AG09319 (cell line): ENCODE data around the gene RABEP2.

ENCODE experiments used
- DNase-seq: peaks from one replicate; pipeline ENCODE4 v3.0.0-alpha.2; 2010; ENCODE audit warnings: low read depth; ENCODE audit errors: extremely low read depth
- TF ChIP-seq, protein P1 (sequence below): IDR thresholded peaks from 2 replicates; pipeline ENCODE4 v1.5.1; 2011; ENCODE audit warnings: low read depth, mild to moderate bottlenecking, inconsistent platforms, low read length, moderate library complexity

Gene RABEP2

DNA sequence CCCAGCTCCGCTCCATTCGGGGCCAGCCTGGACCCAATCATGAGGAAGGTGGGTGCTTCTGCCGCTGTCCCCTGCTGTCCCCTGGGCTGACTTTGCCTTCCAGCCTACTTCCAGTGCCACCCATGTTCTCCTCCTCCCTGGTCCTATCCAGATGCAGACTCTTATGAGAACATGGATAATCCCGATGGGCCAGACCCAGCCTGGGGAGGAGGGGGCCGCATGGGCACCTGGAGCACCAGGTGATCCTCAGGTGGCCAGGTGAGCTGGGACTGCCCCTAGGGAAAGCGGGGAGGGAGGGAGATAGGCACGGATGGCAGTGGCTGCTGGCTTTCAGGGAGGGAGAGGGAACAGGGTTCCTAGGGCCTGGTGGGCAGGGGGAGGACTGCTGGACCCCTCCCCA is 13.7 kb upstream of the RABEP2 start:
- TF ChIP-seq, protein P1, sequence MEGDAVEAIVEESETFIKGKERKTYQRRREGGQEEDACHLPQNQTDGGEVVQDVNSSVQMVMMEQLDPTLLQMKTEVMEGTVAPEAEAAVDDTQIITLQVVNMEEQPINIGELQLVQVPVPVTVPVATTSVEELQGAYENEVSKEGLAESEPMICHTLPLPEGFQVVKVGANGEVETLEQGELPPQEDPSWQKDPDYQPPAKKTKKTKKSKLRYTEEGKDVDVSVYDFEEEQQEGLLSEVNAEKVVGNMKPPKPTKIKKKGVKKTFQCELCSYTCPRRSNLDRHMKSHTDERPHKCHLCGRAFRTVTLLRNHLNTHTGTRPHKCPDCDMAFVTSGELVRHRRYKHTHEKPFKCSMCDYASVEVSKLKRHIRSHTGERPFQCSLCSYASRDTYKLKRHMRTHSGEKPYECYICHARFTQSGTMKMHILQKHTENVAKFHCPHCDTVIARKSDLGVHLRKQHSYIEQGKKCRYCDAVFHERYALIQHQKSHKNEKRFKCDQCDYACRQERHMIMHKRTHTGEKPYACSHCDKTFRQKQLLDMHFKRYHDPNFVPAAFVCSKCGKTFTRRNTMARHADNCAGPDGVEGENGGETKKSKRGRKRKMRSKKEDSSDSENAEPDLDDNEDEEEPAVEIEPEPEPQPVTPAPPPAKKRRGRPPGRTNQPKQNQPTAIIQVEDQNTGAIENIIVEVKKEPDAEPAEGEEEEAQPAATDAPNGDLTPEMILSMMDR, result no peak
- no peak for DNase-seq

DNA sequence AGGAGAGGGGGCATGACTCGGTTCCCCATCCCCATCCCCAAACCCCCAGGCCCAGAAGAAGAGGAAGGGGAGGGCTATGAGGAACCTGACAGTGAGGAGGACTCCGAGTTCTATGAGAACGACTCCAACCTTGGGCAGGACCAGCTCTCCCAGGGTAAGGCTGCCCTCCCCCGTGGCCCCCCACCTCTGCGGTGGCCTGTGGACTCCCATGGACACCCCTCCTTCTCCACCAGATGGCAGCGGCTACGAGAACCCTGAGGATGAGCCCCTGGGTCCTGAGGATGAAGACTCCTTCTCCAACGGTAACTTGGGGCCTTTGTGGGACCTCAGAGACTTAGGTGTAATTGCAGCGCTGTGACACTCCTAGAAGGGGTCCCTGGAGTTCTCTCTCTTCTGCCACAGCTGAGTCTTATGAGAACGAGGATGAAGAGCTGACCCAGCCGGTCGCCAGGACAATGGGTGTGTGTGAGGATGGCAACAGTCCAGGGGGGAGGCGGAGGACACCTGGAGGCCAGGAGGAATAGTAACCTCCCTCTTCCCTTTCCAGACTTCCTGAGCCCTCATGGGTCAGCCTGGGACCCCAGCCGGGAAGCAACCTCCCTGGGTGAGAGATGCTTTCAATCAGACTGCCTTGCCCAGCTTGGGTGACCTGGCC is 12.3 kb upstream of the RABEP2 start:
- no peak for DNase-seq
- TF ChIP-seq, protein P1, result no peak

DNA sequence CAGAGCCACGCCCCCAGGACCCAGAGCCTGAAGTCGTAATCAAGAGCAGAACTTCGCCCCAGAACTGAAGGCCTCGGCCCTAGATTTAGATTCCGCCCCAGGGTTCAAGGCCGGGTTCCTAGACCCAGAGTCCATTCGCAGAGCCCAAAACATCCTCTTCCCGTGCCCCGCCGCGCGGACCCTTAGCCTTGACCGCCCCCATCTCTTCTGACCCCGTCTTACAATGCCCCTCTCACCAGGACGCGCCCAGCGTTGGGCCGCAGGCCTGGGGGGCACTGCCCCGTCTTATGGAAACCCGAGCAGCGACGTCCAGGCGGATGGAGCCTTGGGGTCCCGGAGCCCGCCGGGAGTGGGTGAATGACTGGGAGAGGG is 11.7 kb upstream of the RABEP2 start:
- DNase-seq, result no peak
- TF ChIP-seq, protein P1, result no peak

DNA sequence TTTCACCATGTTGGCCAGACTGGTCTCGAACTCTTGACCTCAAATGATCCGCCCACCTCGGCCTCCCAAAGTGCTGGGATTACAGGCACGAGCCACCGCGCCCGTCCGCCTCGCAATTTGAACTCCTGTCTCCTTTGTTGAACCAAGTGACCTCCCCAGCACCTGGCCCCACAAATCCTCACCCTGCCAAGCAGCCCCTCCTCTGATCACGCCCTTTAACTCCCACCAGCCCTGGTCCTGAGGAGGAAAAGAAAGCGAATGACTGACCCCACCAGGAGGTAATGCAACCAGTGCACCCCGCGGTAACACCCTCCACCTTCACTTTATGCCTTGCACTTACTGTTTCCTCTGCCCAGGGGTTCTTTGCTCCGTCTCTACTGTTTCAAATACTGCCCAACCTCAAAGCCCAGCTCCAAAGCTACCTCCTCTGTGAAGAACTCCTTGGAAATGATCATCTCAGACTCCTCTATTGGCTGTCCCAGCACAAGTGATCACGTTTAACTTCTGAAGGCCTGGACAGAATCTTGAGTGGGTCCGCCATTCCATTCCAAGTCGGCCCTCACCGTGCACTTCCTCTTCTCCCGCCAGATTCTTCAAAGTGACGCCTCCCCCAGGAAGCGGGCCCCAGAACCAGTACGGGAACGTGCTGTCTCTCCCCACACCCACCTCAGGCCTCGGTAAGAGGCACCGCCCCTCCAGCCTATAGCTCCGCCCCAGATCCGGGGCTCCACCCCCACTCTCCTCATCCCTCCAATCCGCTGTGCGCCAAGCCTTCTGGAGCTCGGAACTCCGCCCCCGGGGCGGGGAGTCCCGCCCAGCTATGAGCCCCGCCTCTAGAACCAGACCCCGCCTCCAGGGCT is 11.1 kb upstream of the RABEP2 start:
- TF ChIP-seq, protein P1, result no peak
- DNase-seq, result no peak

DNA sequence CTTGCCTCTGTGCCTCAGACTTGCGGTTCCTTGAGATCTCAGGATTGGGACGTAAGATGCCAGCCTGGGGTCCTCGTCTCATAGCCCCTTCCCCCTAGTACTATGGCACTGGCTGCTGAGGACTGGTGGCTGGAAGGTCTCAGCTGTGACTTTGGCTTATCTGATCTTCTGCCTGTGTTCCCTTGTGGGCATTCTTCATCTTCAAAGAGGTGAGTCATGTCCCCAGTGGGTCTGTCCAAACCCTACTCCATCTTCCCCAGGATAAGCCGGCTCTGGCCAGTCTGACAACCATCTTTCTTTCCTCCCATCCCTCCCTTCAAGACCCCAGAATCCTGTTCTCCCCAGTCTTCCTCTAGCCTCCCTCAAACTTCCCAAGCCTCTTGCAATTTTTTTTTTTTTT is 10.3 kb upstream of the RABEP2 start:
- TF ChIP-seq, protein P1, result no peak
- DNase-seq, result no peak

DNA sequence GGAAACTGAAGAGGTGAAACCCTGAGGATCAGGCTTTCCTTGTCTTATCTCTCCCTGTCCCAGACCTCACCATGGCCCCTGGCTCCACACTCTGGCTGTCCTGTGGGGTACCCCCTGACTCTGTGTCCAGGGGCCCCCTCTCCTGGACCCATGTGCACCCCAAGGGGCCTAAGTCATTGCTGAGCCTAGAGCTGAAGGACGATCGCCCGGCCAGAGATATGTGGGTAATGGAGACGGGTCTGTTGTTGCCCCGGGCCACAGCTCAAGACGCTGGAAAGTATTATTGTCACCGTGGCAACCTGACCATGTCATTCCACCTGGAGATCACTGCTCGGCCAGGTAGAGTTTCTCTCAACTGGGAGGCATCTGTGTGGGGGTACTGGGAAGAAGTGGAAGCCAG is 8.1 kb upstream of the RABEP2 start:
- no peak for DNase-seq
- TF ChIP-seq, protein P1, result no peak
